Caco-2 (cell line): ENCODE measurements around the gene ADARB2. TPM values are rescaled to one million over a fixed set of nuclear protein-coding genes. Genes with fewer than 3 reads are reported as not detected.

Source experiments
- BruUV-seq: library from RNA; stranded (reverse); fragments of 400-500 nt; replicated peaks from 2 replicates; lab custom pipeline; 2021; lab: Mats Ljungman, UMichigan
- CTCF ChIA-PET: fragments of 300-600 bp; sonication (Branson Sonifier 250); formaldehyde crosslinking; loops from one replicate; lab custom pipeline; 2022; ENCODE audit warnings: antibody characterized with exemption; lab: Charles Lee
- POLR2A ChIA-PET: fragments of 300-600 bp; sonication (Branson Sonifier 250); formaldehyde crosslinking; loops from one replicate; lab custom pipeline; 2022; ENCODE audit warnings: antibody characterized with exemption; lab: Charles Lee
- DNase-seq, 2 experiments: peaks; one replicate each; pipeline versions ENCODE4 v3.0.0 to v3.0.0-alpha.2; 2020 to 2022
- H3K27me3 ChIP-seq: replicated peaks from 2 replicates; pipeline ENCODE4 v1.6.0; 2011; ENCODE audit warnings: low read length; ENCODE audit not compliant: control insufficient read depth, insufficient read depth
- H3K36me3 ChIP-seq: 2 replicates; pipeline ENCODE4 v1.5.1; 2011; ENCODE audit warnings: low read length; ENCODE audit not compliant: control insufficient read depth, insufficient read depth
- H3K4me1 ChIP-seq: fragments of 250-450 bp; sonication (Bioruptor Pico); 2 replicates; pipeline ENCODE4 v1.5.1; 2020; ENCODE audit warnings: mild to moderate bottlenecking
- H3K4me3 ChIP-seq: 2 replicates; pipeline ENCODE4 v1.5.1; 2011; ENCODE audit warnings: low read depth, mild to moderate bottlenecking, control low read depth, low read length
- H3K9me3 ChIP-seq: fragments of 250-450 bp; sonication (Bioruptor Pico); 2 replicates; pipeline ENCODE4 v1.5.1; 2020; ENCODE audit warnings: mild to moderate bottlenecking, moderate library complexity
- H3K27ac Mint-ChIP-seq: one replicate; pipeline ENCODE4 v1.8.0; 2022; ENCODE audit warnings: mixed read lengths; ENCODE audit not compliant: unreplicated experiment
- H3K27me3 Mint-ChIP-seq: one replicate; pipeline ENCODE4 v1.8.0; 2022; ENCODE audit warnings: mixed read lengths; ENCODE audit not compliant: insufficient read depth, unreplicated experiment
- H3K36me3 Mint-ChIP-seq: one replicate; pipeline ENCODE4 v1.8.0; 2022; ENCODE audit warnings: mild to moderate bottlenecking, mixed read lengths; ENCODE audit not compliant: insufficient read depth, unreplicated experiment
- H3K4me1 Mint-ChIP-seq: one replicate; pipeline ENCODE4 v1.8.0; 2022; ENCODE audit warnings: low read depth, mixed read lengths; ENCODE audit not compliant: unreplicated experiment
- H3K4me3 Mint-ChIP-seq: one replicate; pipeline ENCODE4 v1.8.0; 2022; ENCODE audit warnings: mild to moderate bottlenecking, moderate library complexity, mixed read lengths; ENCODE audit not compliant: unreplicated experiment
- H3K9me3 Mint-ChIP-seq: one replicate; pipeline ENCODE4 v1.8.0; 2022; ENCODE audit warnings: mixed read lengths; ENCODE audit not compliant: unreplicated experiment
- intact Hi-C: fragments of 100-400 bp; cut with micrococcal nuclease; formaldehyde crosslinking; loops from one replicate; pipeline ENCODE4 v1.10.0; 2022; ENCODE audit not compliant: unreplicated experiment
- total RNA-seq: library from RNA; stranded (reverse); gene quantifications from 2 replicates; pipeline ENCODE4 v1.2.3, GENCODE V29; 2022
- TF ChIP-seq, protein P1 (sequence below), 2 experiments: fragments of 200-600 bp in 1 of 2; IDR thresholded peaks; 1 replicate in 1 of 2; 2 replicates in 1 of 2; pipeline versions ENCODE4 v1.5.1 to v1.8.0; 2011 to 2022; ENCODE audit warnings: antibody characterized with exemption in 1 of 2, control low read depth in 1 of 2, inconsistent platforms in 1 of 2, low read depth in 1 of 2, low read length in 1 of 2, mild to moderate bottlenecking in 1 of 2, moderate library complexity in 1 of 2; ENCODE audit not compliant: insufficient read depth in 1 of 2, severe bottlenecking in 1 of 2, unreplicated experiment in 1 of 2

ADARB2 gene
- total RNA-seq, 1 experiment from 2014 or later = 0.27 TPM

DNA sequence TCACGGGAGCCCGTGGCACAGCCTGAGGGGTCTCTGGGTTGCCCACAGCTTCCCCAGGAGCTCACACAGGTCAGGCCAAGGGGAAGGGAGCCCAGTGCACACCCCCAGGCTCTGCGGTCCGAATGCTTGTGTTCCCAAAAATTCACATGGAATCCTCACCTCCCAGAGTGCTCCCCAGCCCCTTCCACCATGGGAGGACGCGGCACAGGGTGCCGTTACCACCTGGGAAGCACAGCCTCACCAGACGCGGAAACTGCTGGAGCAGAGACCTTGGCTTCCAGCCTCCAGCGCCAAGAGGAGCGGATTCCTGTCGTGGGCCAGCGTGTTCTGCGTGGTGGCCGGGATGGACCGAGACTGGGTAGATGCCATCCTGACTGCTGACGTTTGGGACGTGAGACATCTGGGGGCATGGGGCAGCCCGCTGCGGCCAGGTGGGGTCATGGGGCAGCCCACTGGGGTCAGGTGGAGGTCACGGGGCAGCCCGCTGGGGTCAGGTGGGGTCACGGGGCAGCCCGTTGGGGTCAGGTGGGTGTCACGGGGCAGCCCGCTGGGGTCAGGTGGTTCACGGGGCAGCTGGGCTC, 531.8 kb downstream of the ADARB2 start:
- peaks cover 25% of the 10 kb centered on the region for H3K4me1 ChIP-seq
- Mint-ChIP-seq H3K4me3 (no peak overlapping the region), H3K36me3 (no peaks in the 10 kb centered on the region), H3K4me1 (peaks cover 9% of the 10 kb centered on the region), H3K27me3 (no peaks in the 10 kb centered on the region), H3K27ac (peak overlapping the region; percentile 11), H3K9me3 (peaks cover 10% of the 10 kb centered on the region)
- no peaks in the 10 kb centered on the region for H3K9me3 ChIP-seq
- no TSS peak for BruUV-seq
- ChIA-PET POLR2A (no interaction called here), CTCF (no interaction called here)
- H3K27me3 ChIP-seq = no peaks in the 10 kb centered on the region
- no peaks in the 10 kb centered on the region for H3K36me3 ChIP-seq
- DNase-seq = peak in 1 of 2 experiments; percentile 26
- TF ChIP-seq, protein P1, sequence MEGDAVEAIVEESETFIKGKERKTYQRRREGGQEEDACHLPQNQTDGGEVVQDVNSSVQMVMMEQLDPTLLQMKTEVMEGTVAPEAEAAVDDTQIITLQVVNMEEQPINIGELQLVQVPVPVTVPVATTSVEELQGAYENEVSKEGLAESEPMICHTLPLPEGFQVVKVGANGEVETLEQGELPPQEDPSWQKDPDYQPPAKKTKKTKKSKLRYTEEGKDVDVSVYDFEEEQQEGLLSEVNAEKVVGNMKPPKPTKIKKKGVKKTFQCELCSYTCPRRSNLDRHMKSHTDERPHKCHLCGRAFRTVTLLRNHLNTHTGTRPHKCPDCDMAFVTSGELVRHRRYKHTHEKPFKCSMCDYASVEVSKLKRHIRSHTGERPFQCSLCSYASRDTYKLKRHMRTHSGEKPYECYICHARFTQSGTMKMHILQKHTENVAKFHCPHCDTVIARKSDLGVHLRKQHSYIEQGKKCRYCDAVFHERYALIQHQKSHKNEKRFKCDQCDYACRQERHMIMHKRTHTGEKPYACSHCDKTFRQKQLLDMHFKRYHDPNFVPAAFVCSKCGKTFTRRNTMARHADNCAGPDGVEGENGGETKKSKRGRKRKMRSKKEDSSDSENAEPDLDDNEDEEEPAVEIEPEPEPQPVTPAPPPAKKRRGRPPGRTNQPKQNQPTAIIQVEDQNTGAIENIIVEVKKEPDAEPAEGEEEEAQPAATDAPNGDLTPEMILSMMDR (IDR thresholded peaks at IDR 0.05; ENCODE audit: insufficient read depth in 1 of 2, low read depth in 1 of 2, low read length in 1 of 2, severe bottlenecking in 1 of 2, unreplicated experiment in 1 of 2) = no peak
- no peak overlapping the region for H3K4me3 ChIP-seq
- intact Hi-C loops = no loop called here

DNA sequence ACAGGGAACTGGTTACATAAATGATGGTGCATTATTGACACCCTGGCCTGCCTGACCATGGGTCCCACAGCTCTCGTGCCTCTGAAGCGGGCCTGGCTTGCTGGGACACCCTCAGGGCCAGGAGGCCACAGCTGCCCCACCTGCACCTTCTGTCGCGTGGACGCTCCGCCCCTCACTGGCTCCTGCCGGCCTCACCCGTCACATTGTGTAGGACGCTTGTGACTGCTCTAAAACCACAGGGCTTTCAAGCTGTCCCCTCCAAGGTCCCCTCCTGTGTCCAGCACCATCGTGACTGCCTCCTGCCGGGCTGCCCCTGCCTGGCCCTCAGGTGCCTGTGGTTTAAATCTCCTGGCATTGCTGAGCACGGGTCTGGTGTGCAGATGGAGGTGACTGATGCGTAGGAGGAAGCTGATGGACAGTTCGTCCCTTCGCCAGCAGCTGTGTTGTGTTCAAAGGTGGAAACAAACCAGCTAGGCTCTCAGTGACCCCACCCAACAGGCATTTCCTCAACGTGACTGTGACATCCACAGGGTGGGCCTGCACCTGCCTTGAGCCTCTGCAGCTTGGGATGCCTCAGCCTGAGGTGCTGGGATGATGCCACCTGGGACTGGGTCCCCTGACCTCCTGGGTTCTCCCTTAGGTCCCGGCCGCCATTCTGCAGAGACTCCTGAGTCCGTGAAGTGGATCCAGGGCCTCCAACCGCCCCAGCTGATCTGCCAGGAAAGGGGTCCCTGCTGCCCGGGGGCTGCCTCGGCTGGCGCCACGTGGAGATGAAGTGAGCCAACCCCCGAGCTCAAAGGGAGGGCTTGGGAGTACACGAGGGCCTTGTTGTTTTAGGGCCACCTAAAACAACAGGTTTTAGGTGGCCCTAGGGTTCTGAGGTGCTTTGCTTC, 532.6 kb downstream of the ADARB2 start:
- peaks cover 25% of the 10 kb centered on the region for H3K4me1 ChIP-seq
- no peak overlapping the region for H3K4me3 ChIP-seq
- no peaks in the 10 kb centered on the region for H3K36me3 Mint-ChIP-seq
- H3K36me3 ChIP-seq = no peaks in the 10 kb centered on the region
- ChIA-PET POLR2A (interaction anchor here (0.5 kb wide), 1 partner anchor 1783 kb away, joined by 3 read pairs; no protein-coding TSS in a partner anchor), CTCF (no interaction called here)
- peaks cover 9% of the 10 kb centered on the region for H3K4me1 Mint-ChIP-seq
- peak in 1 of 2 experiments; percentile 35 for DNase-seq
- H3K27me3 Mint-ChIP-seq = no peaks in the 10 kb centered on the region
- no peak overlapping the region for H3K4me3 Mint-ChIP-seq
- peaks cover 10% of the 10 kb centered on the region for H3K9me3 Mint-ChIP-seq
- intact Hi-C loops = no loop called here
- peak overlapping the region; percentile 82 for H3K27ac Mint-ChIP-seq
- TF ChIP-seq, protein P1 (IDR thresholded peaks at IDR 0.05; ENCODE audit: insufficient read depth in 1 of 2, low read depth in 1 of 2, low read length in 1 of 2, severe bottlenecking in 1 of 2, unreplicated experiment in 1 of 2) = no peak
- H3K27me3 ChIP-seq = no peaks in the 10 kb centered on the region
- no TSS peak for BruUV-seq
- H3K9me3 ChIP-seq = no peaks in the 10 kb centered on the region

- DNase-seq = no peak
- Mint-ChIP-seq H3K36me3 (no peaks in the 10 kb centered on the region), H3K9me3 (peaks cover 10% of the 10 kb centered on the region), H3K27ac (peak overlapping the region; percentile 82), H3K4me3 (peak overlapping the region; percentile 55), H3K27me3 (no peaks in the 10 kb centered on the region), H3K4me1 (peaks cover 9% of the 10 kb centered on the region)
- H3K4me3 ChIP-seq = no peak overlapping the region
- H3K4me1 ChIP-seq = peaks cover 25% of the 10 kb centered on the region
- no peaks in the 10 kb centered on the region for H3K27me3 ChIP-seq
- intact Hi-C loops = loop anchor here (2.0 kb wide), 1 partner anchor 15 kb away; no protein-coding TSS in a partner anchor
- no peaks in the 10 kb centered on the region for H3K9me3 ChIP-seq
- ChIA-PET CTCF (interaction anchor here (0.6 kb wide), 1 partner anchor 103 kb away, joined by 3 read pairs; no protein-coding TSS in a partner anchor), POLR2A (interaction anchor here (0.5 kb wide), 1 partner anchor 1784 kb away, joined by 3 read pairs; no protein-coding TSS in a partner anchor)
- TF ChIP-seq, protein P1 (IDR thresholded peaks at IDR 0.05; ENCODE audit: insufficient read depth in 1 of 2, low read depth in 1 of 2, low read length in 1 of 2, severe bottlenecking in 1 of 2, unreplicated experiment in 1 of 2) = no peak
- no TSS peak for BruUV-seq
- no peaks in the 10 kb centered on the region for H3K36me3 ChIP-seq
Observed at GRCh38 chr10:1203704-1204103, 533.6 kb downstream of the ADARB2 start.
